Loucy (cell line): ENCODE data around the gene CFP.

Experiments
- CTCF ChIP-seq: fragments of 200-600 bp; sonication (generic); conservative IDR thresholded peaks from 2 replicates; pipeline ENCODE4 v1.5.1; 2014; ENCODE audit warnings: mild to moderate bottlenecking, antibody characterized with exemption, low read length
- EZH2phosphoT487 ChIP-seq: fragments of 200-600 bp; IDR thresholded peaks from 2 replicates; pipeline ENCODE4 v1.6.1; 2018; ENCODE audit warnings: antibody characterized with exemption, mild to moderate bottlenecking, moderate library complexity, borderline replicate concordance

DNA sequence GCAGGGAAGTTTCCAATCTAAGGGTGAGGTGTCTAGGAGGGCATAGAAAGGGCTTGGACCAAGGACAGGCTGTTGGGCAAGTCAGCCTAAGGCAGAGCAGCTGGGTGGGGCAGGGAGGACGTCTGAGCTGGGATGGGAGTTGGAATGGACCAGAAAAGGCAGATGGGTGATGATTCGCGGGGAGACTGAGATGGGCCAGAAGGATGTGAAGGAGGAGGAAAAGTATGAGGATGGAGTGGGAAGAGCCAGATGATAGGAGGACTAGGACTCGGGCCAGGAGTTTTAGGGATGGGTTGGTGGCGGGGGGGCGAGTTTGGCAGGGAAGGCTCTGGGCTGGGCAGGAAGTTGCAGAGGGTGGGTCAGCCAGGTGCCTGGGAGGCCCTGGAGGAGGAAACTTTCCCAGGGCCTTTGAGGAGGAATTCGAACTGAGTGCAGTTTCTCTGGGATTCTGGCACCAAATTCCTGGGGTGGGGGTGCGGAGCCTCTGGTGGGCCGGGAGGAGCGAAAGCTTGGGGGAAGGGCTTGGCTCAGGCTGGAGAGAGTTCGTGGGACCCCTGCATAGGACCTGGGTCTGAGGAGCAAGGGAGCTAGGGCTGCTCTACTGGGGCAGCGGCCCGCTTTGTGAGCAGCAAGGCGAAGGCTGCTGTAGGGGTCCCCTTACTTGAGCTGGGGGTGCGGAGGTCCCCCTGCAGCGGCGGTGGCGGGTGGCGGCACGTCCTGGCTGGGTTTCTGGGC is 56.2 kb downstream of the CFP start:
- TF ChIP-seq CTCF: no peak
- no peak for TF ChIP-seq EZH2phosphoT487
